ENCODE results near the gene GNB1. TPM values are rescaled to one million over a fixed set of nuclear protein-coding genes. Genes with fewer than 3 reads are reported as not detected.
A peak's percentile ranks its signal among the peaks of the same experiment; 100 is the strongest.

Gene GNB1
- total RNA-seq (100 to 1,000 TPM; 436 to 470 TPM), polyA plus RNA-seq (114 TPM)

- peaks cover 66% of the 10 kb centered on the region for H3K4me1 ChIP-seq (ENCODE audit: insufficient read depth, low read length)
- no peaks in the 10 kb centered on the region for H3K9me3 ChIP-seq (ENCODE audit: low read length)
- peak within 1 kb of the TSS; percentile 84 for H3K27ac ChIP-seq (ENCODE audit: low read depth, low read length)
- no peaks in the 10 kb centered on the region for H3K9me3 Mint-ChIP-seq
- peak within 1 kb of the TSS; percentile 79 to 95 (median 92) for H3K4me3 Mint-ChIP-seq
- ChIA-PET CTCF (interaction anchor here (1.5 to 1.6 kb wide), 2 partner anchors 15 to 18 kb away, joined by 6 to 9 read pairs; no protein-coding TSS in a partner anchor), POLR2A (interaction anchor here (1.5 kb wide), 2 partner anchors 18 to 515 kb away, joined by 3 to 12 read pairs; no protein-coding TSS in a partner anchor)
- no peaks in the 10 kb centered on the region for H3K36me3 ChIP-seq (ENCODE audit: insufficient read depth, low read length)
- peak; percentile 83 to 92 (median 90) for DNase-seq
- peaks cover 0 to 18% (median 0%) of the 10 kb centered on the region in 3 donors for H3K36me3 Mint-ChIP-seq
- peaks cover 4% of the 10 kb centered on the region in 2 donors for H3K27me3 Mint-ChIP-seq
- H3K27ac Mint-ChIP-seq, result peak within 1 kb of the TSS; percentile 92 to 99 (median 96)
- peaks cover 51 to 70% (median 62%) of the 10 kb centered on the region in 3 donors for H3K4me1 Mint-ChIP-seq
- H3K27me3 ChIP-seq (ENCODE audit: insufficient read depth, low read length, poor library complexity, severe bottlenecking), result no peaks in the 10 kb centered on the region
- H3K4me3 ChIP-seq (ENCODE audit: low read length), result peak within 1 kb of the TSS; percentile 63
Observed at GRCh38 chr1:1890506-1891348, at the start of gene GNB1. Gene GNB1 (minus strand): TSS chr1:1891087. CDS start chr1:1825453, 65,634 bp downstream.

GRCh38 chr1:1940123-1940425 lies 49.2 kb upstream of the GNB1 start:
- peaks cover 2 to 6% of the 10 kb centered on the region in 2 donors for H3K27me3 Mint-ChIP-seq
- H3K27ac ChIP-seq (ENCODE audit: low read depth, low read length), result no peak overlapping the region
- no peak overlapping the region for H3K27ac Mint-ChIP-seq
- H3K4me3 Mint-ChIP-seq, result no peak overlapping the region
- no peak overlapping the region for H3K4me3 ChIP-seq (ENCODE audit: low read length)
- CTCF ChIA-PET, result no interaction called here
- no peaks in the 10 kb centered on the region for H3K27me3 ChIP-seq (ENCODE audit: insufficient read depth, low read length, poor library complexity, severe bottlenecking)
- POLR2A ChIA-PET, result no interaction called here
- H3K9me3 Mint-ChIP-seq, result no peaks in the 10 kb centered on the region
- no peak for DNase-seq
- peaks cover 8% of the 10 kb centered on the region for H3K4me1 ChIP-seq (ENCODE audit: insufficient read depth, low read length)
- H3K36me3 ChIP-seq (ENCODE audit: insufficient read depth, low read length), result no peaks in the 10 kb centered on the region
- peaks cover 0 to 7% (median 2%) of the 10 kb centered on the region in 3 donors for H3K4me1 Mint-ChIP-seq
- no peaks in the 10 kb centered on the region for H3K36me3 Mint-ChIP-seq
- H3K9me3 ChIP-seq (ENCODE audit: low read length), result no peaks in the 10 kb centered on the region

- Mint-ChIP-seq H3K9me3 (no peaks in the 10 kb centered on the region), H3K4me3 (no peak overlapping the region), H3K27ac (no peak overlapping the region), H3K36me3 (no peaks in the 10 kb centered on the region), H3K27me3 (peaks cover 2 to 6% of the 10 kb centered on the region in 2 donors), H3K4me1 (peaks cover 0 to 7% (median 2%) of the 10 kb centered on the region in 3 donors)
- H3K27ac ChIP-seq (ENCODE audit: low read depth, low read length), result no peak overlapping the region
- peaks cover 8% of the 10 kb centered on the region for H3K4me1 ChIP-seq (ENCODE audit: insufficient read depth, low read length)
- no peaks in the 10 kb centered on the region for H3K36me3 ChIP-seq (ENCODE audit: insufficient read depth, low read length)
- H3K27me3 ChIP-seq (ENCODE audit: insufficient read depth, low read length, poor library complexity, severe bottlenecking), result no peaks in the 10 kb centered on the region
- no peak overlapping the region for H3K4me3 ChIP-seq (ENCODE audit: low read length)
- ChIA-PET CTCF (no interaction called here), POLR2A (no interaction called here)
- no peak for DNase-seq
- no peaks in the 10 kb centered on the region for H3K9me3 ChIP-seq (ENCODE audit: low read length)
Observed at GRCh38 chr1:1939296-1940122, 48.6 kb upstream of the GNB1 start.

GRCh38 chr1:1938613-1939295 lies 47.9 kb upstream of the GNB1 start:
- Histone ChIP-seq H3K27me3 (ENCODE audit: insufficient read depth, low read length, poor library complexity, severe bottlenecking) (no peaks in the 10 kb centered on the region), H3K27ac (ENCODE audit: low read depth, low read length) (no peak overlapping the region), H3K4me1 (ENCODE audit: insufficient read depth, low read length) (peaks cover 2% of the 10 kb centered on the region), H3K9me3 (ENCODE audit: low read length) (no peaks in the 10 kb centered on the region), H3K36me3 (ENCODE audit: insufficient read depth, low read length) (no peaks in the 10 kb centered on the region), H3K4me3 (ENCODE audit: low read length) (no peak overlapping the region)
- DNase-seq, result no peak
- Mint-ChIP-seq H3K27me3 (peaks cover 0 to 4% of the 10 kb centered on the region in 2 donors), H3K36me3 (no peaks in the 10 kb centered on the region), H3K4me1 (peaks cover 0 to under 1% (median 0%) of the 10 kb centered on the region in 3 donors), H3K27ac (no peak overlapping the region), H3K4me3 (no peak overlapping the region), H3K9me3 (no peaks in the 10 kb centered on the region)
- ChIA-PET CTCF (no interaction called here), POLR2A (no interaction called here)

- ChIA-PET POLR2A (no interaction called here), CTCF (no interaction called here)
- no peaks in the 10 kb centered on the region for H3K27me3 ChIP-seq (ENCODE audit: insufficient read depth, low read length, poor library complexity, severe bottlenecking)
- no peaks in the 10 kb centered on the region for H3K9me3 ChIP-seq (ENCODE audit: low read length)
- no peak for DNase-seq
- H3K4me3 ChIP-seq (ENCODE audit: low read length), result no peak overlapping the region
- peaks cover 0 to 3% of the 10 kb centered on the region in 2 donors for H3K27me3 Mint-ChIP-seq
- no peaks in the 10 kb centered on the region for H3K36me3 ChIP-seq (ENCODE audit: insufficient read depth, low read length)
- H3K4me3 Mint-ChIP-seq, result no peak overlapping the region
- no peaks in the 10 kb centered on the region for H3K9me3 Mint-ChIP-seq
- no peaks in the 10 kb centered on the region for H3K4me1 Mint-ChIP-seq
- H3K27ac Mint-ChIP-seq, result no peak overlapping the region
- H3K27ac ChIP-seq (ENCODE audit: low read depth, low read length), result no peak overlapping the region
- H3K36me3 Mint-ChIP-seq, result no peaks in the 10 kb centered on the region
- H3K4me1 ChIP-seq (ENCODE audit: insufficient read depth, low read length), result no peaks in the 10 kb centered on the region
Observed at GRCh38 chr1:1938276-1938573, 47.3 kb upstream of the GNB1 start.

GRCh38 chr1:1937549-1938275 lies 46.8 kb upstream of the GNB1 start:
- DNase-seq, result no peak
- POLR2A ChIA-PET, result no interaction called here
- no peaks in the 10 kb centered on the region for H3K36me3 Mint-ChIP-seq

GRCh38 chr1:1937061-1937460 lies 46.2 kb upstream of the GNB1 start:
- H3K9me3 ChIP-seq (ENCODE audit: low read length), result no peaks in the 10 kb centered on the region
- DNase-seq, result no peak
- CTCF ChIA-PET, result no interaction called here
- Mint-ChIP-seq H3K27ac (no peak overlapping the region), H3K36me3 (no peaks in the 10 kb centered on the region), H3K4me3 (no peak overlapping the region), H3K9me3 (no peaks in the 10 kb centered on the region), H3K4me1 (no peaks in the 10 kb centered on the region), H3K27me3 (peaks cover 0 to 3% of the 10 kb centered on the region in 2 donors)
- H3K27me3 ChIP-seq (ENCODE audit: insufficient read depth, low read length, poor library complexity, severe bottlenecking), result no peaks in the 10 kb centered on the region
- no peaks in the 10 kb centered on the region for H3K36me3 ChIP-seq (ENCODE audit: insufficient read depth, low read length)
- H3K4me3 ChIP-seq (ENCODE audit: low read length), result no peak overlapping the region
- H3K27ac ChIP-seq (ENCODE audit: low read depth, low read length), result no peak overlapping the region
- POLR2A ChIA-PET, result no interaction called here
- H3K4me1 ChIP-seq (ENCODE audit: insufficient read depth, low read length), result no peaks in the 10 kb centered on the region

More at GRCh38 chr1:1937549-1938275, 46.8 kb upstream of the GNB1 start:
- H3K36me3 ChIP-seq (ENCODE audit: insufficient read depth, low read length), result no peaks in the 10 kb centered on the region
- no peaks in the 10 kb centered on the region for H3K9me3 Mint-ChIP-seq
- CTCF ChIA-PET, result no interaction called here
- H3K4me3 Mint-ChIP-seq, result no peak overlapping the region
- H3K9me3 ChIP-seq (ENCODE audit: low read length), result no peaks in the 10 kb centered on the region
- no peaks in the 10 kb centered on the region for H3K4me1 Mint-ChIP-seq
- H3K27me3 ChIP-seq (ENCODE audit: insufficient read depth, low read length, poor library complexity, severe bottlenecking), result no peaks in the 10 kb centered on the region
- H3K27ac ChIP-seq (ENCODE audit: low read depth, low read length), result no peak overlapping the region
- H3K27me3 Mint-ChIP-seq, result peaks cover 0 to 3% of the 10 kb centered on the region in 2 donors
- no peak overlapping the region for H3K4me3 ChIP-seq (ENCODE audit: low read length)
- no peaks in the 10 kb centered on the region for H3K4me1 ChIP-seq (ENCODE audit: insufficient read depth, low read length)
- H3K27ac Mint-ChIP-seq, result no peak overlapping the region

Data from CD8-positive, alpha-beta memory T cell (primary cell).